RWPE2 (cell line): ENCODE data around the gene RUBCN.
A peak's percentile ranks its signal among the peaks of the same experiment; 100 is the strongest.
"Not testable (repeated sequence)": the region's sequence is repeated elsewhere in the genome, so short reads cannot be mapped to it uniquely, and the experiment has no call there.

Experiments
- ATAC-seq: fragments of 200-7000 bp; cut with Tn5 transposase; 3 replicates; pipeline ENCODE4 v1.9.1; 2021; ENCODE audit warnings: low read depth
- DNase-seq: peaks from one replicate; pipeline ENCODE4 v3.0.0-alpha.2; 2020; ENCODE audit warnings: low spot score
- H3K27ac ChIP-seq: fragments of 450-650 bp; 2 replicates; pipeline ENCODE4 v1.5.1; 2017; ENCODE audit warnings: mild to moderate bottlenecking; ENCODE audit not compliant: poor library complexity, severe bottlenecking
- H3K27me3 ChIP-seq: fragments of 250-450 bp; sonication (Bioruptor Pico); 2 replicates; pipeline ENCODE4 v1.5.1; 2021; ENCODE audit warnings: mild to moderate bottlenecking, moderate library complexity; ENCODE audit not compliant: insufficient read depth, poor library complexity, severe bottlenecking
- H3K36me3 ChIP-seq: fragments of 250-450 bp; sonication (Bioruptor Pico); 2 replicates; pipeline ENCODE4 v1.5.1; 2020; ENCODE audit warnings: low read depth, mild to moderate bottlenecking, moderate library complexity
- H3K4me1 ChIP-seq: fragments of 250-450 bp; sonication (Bioruptor Pico); 2 replicates; pipeline ENCODE4 v1.5.1; 2021; ENCODE audit warnings: mild to moderate bottlenecking, moderate library complexity; ENCODE audit not compliant: insufficient read depth, poor library complexity, severe bottlenecking
- H3K4me3 ChIP-seq: fragments of 250-450 bp; sonication (Bioruptor Pico); 2 replicates; pipeline ENCODE4 v1.5.1; 2021; ENCODE audit warnings: mild to moderate bottlenecking, moderate library complexity; ENCODE audit not compliant: severe bottlenecking
- H3K9me3 ChIP-seq: fragments of 250-450 bp; sonication (Bioruptor Pico); 2 replicates; pipeline ENCODE4 v1.5.1; 2021; ENCODE audit warnings: mild to moderate bottlenecking, moderate library complexity; ENCODE audit not compliant: severe bottlenecking
- CTCF ChIP-seq: fragments of 450-650 bp; IDR thresholded peaks from one replicate; pipeline ENCODE4 v1.5.1; 2017; ENCODE audit warnings: mild to moderate bottlenecking, moderate library complexity; ENCODE audit not compliant: poor library complexity, severe bottlenecking

Gene RUBCN

GRCh38 chr3:197728487-197728886 is 8.2 kb downstream of the RUBCN start:
- H3K36me3 ChIP-seq = peaks cover 2% of the 10 kb centered on the region; the same call in 1 of the 2 replicates
- H3K4me3 ChIP-seq = no peak overlapping the region
- no peak for DNase-seq
- no peak overlapping the region for H3K27ac ChIP-seq
- no peak for ATAC-seq
- TF ChIP-seq CTCF = no peak
- peaks cover 11% of the 10 kb centered on the region for H3K4me1 ChIP-seq
- peaks cover 4% of the 10 kb centered on the region for H3K9me3 ChIP-seq
- H3K27me3 ChIP-seq = no peaks in the 10 kb centered on the region

GRCh38 chr3:197727878-197728277 is 8.8 kb downstream of the RUBCN start:
- H3K4me3 ChIP-seq, H3K27ac ChIP-seq, ATAC-seq, H3K36me3 ChIP-seq, DNase-seq, H3K27me3 ChIP-seq, H3K9me3 ChIP-seq: not testable (repeated sequence)
- peaks cover 11% of the 10 kb centered on the region for H3K4me1 ChIP-seq

GRCh38 chr3:197722734-197723133 is 14.0 kb downstream of the RUBCN start:
- H3K4me3 ChIP-seq = no peak overlapping the region
- peaks cover 14% of the 10 kb centered on the region for H3K4me1 ChIP-seq
- no peak for TF ChIP-seq CTCF
- H3K9me3 ChIP-seq = peaks cover 15% of the 10 kb centered on the region
- H3K27me3 ChIP-seq = no peaks in the 10 kb centered on the region
- DNase-seq (no peak), ATAC-seq (no peak)
- no peak overlapping the region for H3K27ac ChIP-seq
- 0 out of 2 replicates have a peak, but pooled peaks cover 13% of the 10 kb centered on the region for H3K36me3 ChIP-seq

- no peak for TF ChIP-seq CTCF
- Histone ChIP-seq H3K4me1 (peaks cover 14% of the 10 kb centered on the region), H3K27ac (no peak overlapping the region), H3K4me3 (no peak overlapping the region), H3K9me3 (peaks cover 15% of the 10 kb centered on the region), H3K36me3 (peaks cover 21% of the 10 kb centered on the region; the same call in 1 of the 2 replicates), H3K27me3 (no peaks in the 10 kb centered on the region)
- DNase-seq (no peak), ATAC-seq (no peak)
These were observed 16.0 kb downstream of the RUBCN start for GRCh38 chr3:197720694-197721093.

- H3K4me3 ChIP-seq = no peak overlapping the region
- H3K4me1 ChIP-seq = peaks cover 14% of the 10 kb centered on the region
- ATAC-seq = peak; percentile 99
- H3K36me3 ChIP-seq = peaks cover 23% of the 10 kb centered on the region; the same call in 1 of the 2 replicates
- DNase-seq = no peak
- TF ChIP-seq CTCF = no peak
- no peaks in the 10 kb centered on the region for H3K27me3 ChIP-seq
- H3K9me3 ChIP-seq = peaks cover 15% of the 10 kb centered on the region
- peak overlapping the region; percentile 82 for H3K27ac ChIP-seq
These were observed 17.8 kb downstream of the RUBCN start for GRCh38 chr3:197718891-197719290.
